K562 (cell line): ENCODE measurements around the gene INMT. TPM values are rescaled to one million over a fixed set of nuclear protein-coding genes. Genes with fewer than 3 reads are reported as not detected.

Source experiments
- ATAC-seq: fragments of 200-7000 bp; cut with Tn5 transposase; 3 replicates; pipeline ENCODE4 v1.9.1; 2020; ENCODE audit warnings: moderate library complexity
- BruUV-seq: library from RNA; stranded (reverse); fragments of 400-500 nt; replicated peaks from 2 replicates; lab custom pipeline; 2021; lab: Mats Ljungman, UMichigan
- CTCF ChIA-PET: fragments of 300-600 bp; formaldehyde crosslinking; extraction: SDS; loops from one replicate; lab custom pipeline; 2021; ENCODE audit warnings: low intra/inter-chr PET ratio; lab: Yijun Ruan, JAX
- POLR2A ChIA-PET: fragments of 300-600, 350-650 bp; sonication (Branson Sonifier 250); formaldehyde crosslinking; extraction: SDS; loops from one replicate; lab custom pipeline; 2021; ENCODE audit warnings: antibody characterized with exemption, inconsistent platforms; lab: Yijun Ruan, JAX
- DNase-seq, 4 experiments: peaks; one replicate each; pipeline versions ENCODE4 v3.0.0 to v3.0.0-alpha.2; 2011 to 2018; ENCODE audit warnings: low spot score in 3 of 4, mixed read lengths in 3 of 4; ENCODE audit errors: extremely low read depth in 1 of 4
- FAIRE-seq: peaks from 2 replicates; lab custom pipeline; 2011; peaks lifted over from hg19 to GRCh38; lab: Jason Lieb, UNC
- H2AFZ ChIP-seq: 2 replicates; pipeline ENCODE4 v1.6.0; 2011; ENCODE audit warnings: low read depth, low read length, control low read depth, inconsistent platforms
- H3K27ac ChIP-seq: fragments of 200-600 bp; 3 replicates; pipeline ENCODE4 v1.8.0; 2011; ENCODE audit warnings: low read depth, mild to moderate bottlenecking, control low read depth, inconsistent platforms, low read length, moderate library complexity, mixed read lengths; ENCODE audit errors: extremely low read depth
- H3K27me3 ChIP-seq, 2 experiments: fragments of 300-600 bp in 1 of 2; 2 replicates in 1 of 2; 3 replicates in 1 of 2; pipeline versions ENCODE4 v1.6.0 to v1.8.0; 2011; ENCODE audit warnings: inconsistent platforms in 2 of 2, low read length in 2 of 2, mild to moderate bottlenecking in 1 of 2, mixed read lengths in 1 of 2, moderate library complexity in 1 of 2; ENCODE audit not compliant: control insufficient read depth in 2 of 2, insufficient read depth in 2 of 2
- H3K36me3 ChIP-seq: fragments of 300-600 bp; 3 replicates; pipeline ENCODE4 v1.8.0; 2011; ENCODE audit warnings: mild to moderate bottlenecking, low read length, inconsistent platforms; ENCODE audit not compliant: control insufficient read depth, insufficient read depth
- H3K4me1 ChIP-seq, 2 experiments: fragments of 200-600 bp in 1 of 2; replicated peaks in 1 of 2; 2 replicates in 1 of 2; 3 replicates in 1 of 2; pipeline versions ENCODE4 v1.5.1 to v1.8.0; 2011; ENCODE audit warnings: inconsistent platforms in 2 of 2, low read length in 2 of 2, mild to moderate bottlenecking in 1 of 2, mixed read lengths in 1 of 2, moderate library complexity in 1 of 2; ENCODE audit not compliant: control insufficient read depth in 2 of 2, insufficient read depth in 2 of 2
- H3K4me2 ChIP-seq: 2 replicates; pipeline ENCODE4 v1.6.1; 2011; ENCODE audit warnings: low read length, control low read depth, inconsistent platforms, mixed read lengths; ENCODE audit not compliant: insufficient read depth
- H3K4me3 ChIP-seq: fragments of 200-600 bp; sonication (generic), shearing (Covaris generic); 2 replicates; pipeline ENCODE4 v1.5.1; 2016; ENCODE audit warnings: control low read depth, inconsistent platforms
- H3K79me2 ChIP-seq: fragments of 200-600 bp; 3 replicates; pipeline ENCODE4 v1.8.0; 2011; ENCODE audit warnings: low read length, inconsistent platforms; ENCODE audit not compliant: control insufficient read depth, insufficient read depth
- H3K9ac ChIP-seq, 2 experiments: 2 replicates each; pipeline versions ENCODE4 v1.6.0 to v1.6.1; 2011; ENCODE audit warnings: low read depth in 2 of 2, low read length in 2 of 2, control low read depth in 1 of 2, inconsistent platforms in 1 of 2, mild to moderate bottlenecking in 1 of 2, mixed read lengths in 1 of 2; ENCODE audit not compliant: insufficient read depth in 1 of 2
- H3K9me1 ChIP-seq: one replicate; pipeline ENCODE4 v1.6.0; 2011; ENCODE audit warnings: inconsistent platforms, mild to moderate bottlenecking, low read length, moderate library complexity; ENCODE audit not compliant: control insufficient read depth, insufficient read depth
- H3K9me3 ChIP-seq: replicated peaks from 2 replicates; pipeline ENCODE4 v1.5.1; 2011; ENCODE audit warnings: low read depth, low read length, inconsistent platforms; ENCODE audit not compliant: control insufficient read depth, insufficient read depth
- H4K20me1 ChIP-seq: replicated peaks from 2 replicates; pipeline ENCODE4 v1.6.1; 2011; ENCODE audit warnings: low read length, inconsistent platforms, mixed read lengths; ENCODE audit not compliant: control insufficient read depth, insufficient read depth
- CTCF ChIP-seq, 3 experiments: IDR thresholded peaks in 2 of 3; conservative IDR thresholded peaks in 1 of 3; 2 replicates each; pipeline ENCODE4 v1.5.1; 2011 to 2012; ENCODE audit warnings: low read length in 3 of 3, mild to moderate bottlenecking in 3 of 3, control low read depth in 2 of 3, improper control_type of control experiment in 1 of 3, inconsistent platforms in 1 of 3, low read depth in 1 of 3, mixed read lengths in 1 of 3, moderate library complexity in 1 of 3; ENCODE audit not compliant: insufficient read depth in 2 of 3
- EWSR1 ChIP-seq: fragments of 450-650 bp; IDR thresholded peaks from 2 replicates; pipeline ENCODE4 v1.6.1; 2018; ENCODE audit warnings: borderline replicate concordance, mild to moderate bottlenecking, low read depth, moderate library complexity; ENCODE audit not compliant: partially characterized antibody
- ZSCAN29 ChIP-seq: fragments of 450-650 bp; IDR thresholded peaks from 2 replicates; pipeline ENCODE4 v1.6.1; 2017
- WGBS: fragments of 100-300 bp; shearing (Covaris generic); methylation state at CpG from one replicate; pipeline ENCODE4 v1.1.6; 2016; ENCODE audit warnings: low coverage, mixed read lengths; ENCODE audit not compliant: insufficient coverage; ENCODE audit errors: missing lambda C conversion rate; 5-methylcytosine and 5-hydroxymethylcytosine counted together
- in situ Hi-C: fragments of 300-500 bp; cut with MboI; formaldehyde crosslinking; loops from 4 replicates; pipeline ENCODE4 v1.15.0; 2018; ENCODE audit warnings: inconsistent platforms, mixed read lengths
- intact Hi-C: fragments of 100-400 bp; cut with micrococcal nuclease; formaldehyde crosslinking; loops from 2 replicates; pipeline ENCODE4 v1.14.2; 2022
- polyA plus RNA-seq, 8 experiments: library from polyadenylated mRNA; depleted of rRNA in 4 of 8; stranded (reverse) in 5 of 8; unstranded in 3 of 8; fragments of >200 nt; fragmentation: Nextera tagmentation in 2 of 8; fragmentation: Illumina TruSeq in 1 of 8; extraction: Ambion mirVana in 2 of 8; extraction: Trizol in 1 of 8; gene quantifications; 2 replicates each; pipeline versions ENCODE4 v1.2.1 to v1.2.3, GENCODE V29; 2011 to 2014; ENCODE audit warnings: inconsistent platforms in 1 of 8, missing spikeins in 1 of 8
- total RNA-seq, 7 experiments: library from RNA; depleted of rRNA in 6 of 7; stranded (reverse); fragments of >200 nt in 6 of 7; fragmentation: Illumina TruSeq in 2 of 7; extraction: Trizol in 2 of 7; gene quantifications; 2 replicates each; pipeline versions ENCODE4 v1.2.1 to v1.2.3, GENCODE V29; 2011 to 2021; ENCODE audit warnings: low replicate concordance in 1 of 7
- TF ChIP-seq, protein P1 (sequence below): sonication (generic); formaldehyde crosslinking; IDR thresholded peaks from 2 replicates; pipeline ENCODE4 v1.8.1; 2023; ENCODE audit warnings: mild to moderate bottlenecking, missing genetic modification reagents

The INMT gene
- total and polyA plus RNA-seq, 9 of the 15 experiments (the other 6 are each of a cell fraction or from before 2014, with no cell fraction given) = 0.04 to 0.27 TPM; not detected in 7

DNA sequence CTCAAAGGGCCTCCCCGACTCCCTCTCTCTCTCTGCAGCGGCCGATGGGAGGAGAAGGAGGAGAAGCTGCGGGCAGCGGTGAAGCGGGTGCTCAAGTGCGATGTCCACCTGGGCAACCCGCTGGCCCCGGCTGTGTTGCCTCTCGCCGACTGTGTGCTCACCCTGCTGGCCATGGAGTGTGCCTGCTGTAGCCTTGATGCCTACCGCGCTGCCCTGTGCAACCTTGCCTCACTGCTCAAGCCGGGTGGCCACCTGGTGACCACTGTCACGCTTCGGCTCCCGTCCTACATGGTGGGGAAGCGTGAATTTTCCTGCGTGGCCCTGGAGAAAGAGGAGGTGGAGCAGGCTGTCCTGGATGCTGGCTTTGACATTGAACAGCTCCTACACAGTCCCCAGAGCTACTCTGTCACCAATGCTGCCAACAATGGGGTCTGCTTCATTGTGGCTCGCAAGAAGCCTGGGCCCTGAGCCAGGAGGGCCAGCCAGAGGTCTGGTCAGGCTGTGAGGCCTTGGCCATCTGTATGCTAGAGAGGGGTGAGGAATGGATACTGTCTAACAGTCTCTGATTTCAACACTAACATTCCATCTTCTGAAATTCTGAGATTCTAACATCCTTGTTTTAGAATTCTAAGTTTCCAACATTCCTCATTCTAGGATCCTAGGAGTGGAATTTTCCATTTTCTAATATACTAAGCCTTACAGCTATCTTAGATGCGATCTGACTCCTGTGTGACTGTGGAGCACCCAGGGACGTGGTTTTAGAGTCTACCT is 3.6 kb downstream of the INMT start:
- peak; percentile 37 for FAIRE-seq
- Histone ChIP-seq H3K36me3 (no peaks in the 10 kb centered on the region), H3K4me2 (no peak overlapping the region), H3K4me1 (peaks cover 21 to 42% of the 10 kb centered on the region in 2 experiments), H2AFZ (no peak overlapping the region), H3K79me2 (no peaks in the 10 kb centered on the region), H3K27ac (no peak overlapping the region), H4K20me1 (no peaks in the 10 kb centered on the region), H3K4me3 (no peak overlapping the region), H3K9me3 (no peaks in the 10 kb centered on the region), H3K9me1 (no peaks in the 10 kb centered on the region), H3K27me3 (no peaks in the 10 kb centered on the region), H3K9ac (peak overlapping the region in 1 of 2 experiments; percentile 53; a peak in 1 of 4 replicates)
- ChIA-PET CTCF (no interaction called here), POLR2A (interaction anchor here (0.5 to 0.7 kb wide), 5 partner anchors 30 to 596 kb away, joined by 3 to 4 read pairs (median 3); no protein-coding TSS in a partner anchor)
- in situ Hi-C loops = no loop called here
- no peak for TF ChIP-seq ZSCAN29
- 0 out of 6 replicates have a peak, but pooled peaks of 1 of the 3 experiments have one; percentile 5 for TF ChIP-seq CTCF (IDR thresholded peaks at IDR 0.05 in 2 of 3, conservative IDR thresholded peaks at IDR 0.05 in 1 of 3; ENCODE audit: insufficient read depth in 2 of 3, low read depth in 1 of 3, low read length in 3 of 3)
- no peak for TF ChIP-seq EWSR1
- TF ChIP-seq, protein P1, sequence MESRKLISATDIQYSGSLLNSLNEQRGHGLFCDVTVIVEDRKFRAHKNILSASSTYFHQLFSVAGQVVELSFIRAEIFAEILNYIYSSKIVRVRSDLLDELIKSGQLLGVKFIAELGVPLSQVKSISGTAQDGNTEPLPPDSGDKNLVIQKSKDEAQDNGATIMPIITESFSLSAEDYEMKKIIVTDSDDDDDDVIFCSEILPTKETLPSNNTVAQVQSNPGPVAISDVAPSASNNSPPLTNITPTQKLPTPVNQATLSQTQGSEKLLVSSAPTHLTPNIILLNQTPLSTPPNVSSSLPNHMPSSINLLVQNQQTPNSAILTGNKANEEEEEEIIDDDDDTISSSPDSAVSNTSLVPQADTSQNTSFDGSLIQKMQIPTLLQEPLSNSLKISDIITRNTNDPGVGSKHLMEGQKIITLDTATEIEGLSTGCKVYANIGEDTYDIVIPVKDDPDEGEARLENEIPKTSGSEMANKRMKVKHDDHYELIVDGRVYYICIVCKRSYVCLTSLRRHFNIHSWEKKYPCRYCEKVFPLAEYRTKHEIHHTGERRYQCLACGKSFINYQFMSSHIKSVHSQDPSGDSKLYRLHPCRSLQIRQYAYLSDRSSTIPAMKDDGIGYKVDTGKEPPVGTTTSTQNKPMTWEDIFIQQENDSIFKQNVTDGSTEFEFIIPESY (CRISPR knock-in tag) = 0 out of 2 replicates have a peak, but pooled peaks have one; percentile 43
- no TSS peak for BruUV-seq
- ATAC-seq = peak; percentile 20
- intact Hi-C loops = no loop called here
- WGBS = 70% methylated on average over 22 of the region's 22 CpGs
- no peak for DNase-seq
